Left kidney (tissue), 2 donors: ENCODE data around the gene LGALS7. TPM values are rescaled to one million over a fixed set of nuclear protein-coding genes. Genes with fewer than 3 reads are reported as not detected.

Experiments used
- DNase-seq: peaks from one replicate; pipeline ENCODE4 v3.0.0-alpha.2; 2013
- polyA plus RNA-seq: library from polyadenylated mRNA; unstranded; fragments of 120-200 nt; gene quantifications from one replicate; pipeline ENCODE4 v1.2.1, GENCODE V29; 2013; ENCODE audit not compliant: insufficient read length

LGALS7 gene
- polyA plus RNA-seq, 1 donor, result 0.70 TPM

GRCh38 chr19:38740257-38740592, 33.1 kb downstream of the LGALS7 start:
- DNase-seq, result no peak

GRCh38 chr19:38739440-38740256, 33.7 kb downstream of the LGALS7 start:
- DNase-seq, result no peak

GRCh38 chr19:38737921-38738737, 35.2 kb downstream of the LGALS7 start:
- no peak for DNase-seq

GRCh38 chr19:38737281-38737865, 35.9 kb downstream of the LGALS7 start:
- no peak for DNase-seq

- no peak for DNase-seq
These were observed 36.7 kb downstream of the LGALS7 start for GRCh38 chr19:38736413-38737280.

- no peak for DNase-seq
These were observed 37.3 kb downstream of the LGALS7 start for GRCh38 chr19:38736036-38736412.

GRCh38 chr19:38735257-38735686, 38.0 kb downstream of the LGALS7 start:
- no peak for DNase-seq

- no peak for DNase-seq
These were observed 38.7 kb downstream of the LGALS7 start for GRCh38 chr19:38734426-38735256.

GRCh38 chr19:38734176-38734425, 39.2 kb downstream of the LGALS7 start:
- no peak for DNase-seq

GRCh38 chr19:38733493-38734175, 39.7 kb downstream of the LGALS7 start:
- no peak for DNase-seq

- no peak for DNase-seq
These were observed 40.1 kb downstream of the LGALS7 start for GRCh38 chr19:38733241-38733492.

- DNase-seq, result no peak
These were observed 41.5 kb downstream of the LGALS7 start for GRCh38 chr19:38731654-38732301.

- no peak for DNase-seq
These were observed 42.4 kb downstream of the LGALS7 start for GRCh38 chr19:38730731-38731589.

- no peak for DNase-seq
These were observed 42.9 kb downstream of the LGALS7 start for GRCh38 chr19:38730470-38730730.

- no peak for DNase-seq
These were observed 43.5 kb downstream of the LGALS7 start for GRCh38 chr19:38729653-38730469.

- no peak for DNase-seq
These were observed 44.4 kb downstream of the LGALS7 start for GRCh38 chr19:38728752-38729541.

GRCh38 chr19:38727868-38728660, 45.3 kb downstream of the LGALS7 start:
- no peak for DNase-seq
